HT-29 (cell line): ENCODE data around the gene ST6GALNAC6. TPM values are rescaled to one million over a fixed set of nuclear protein-coding genes. Genes with fewer than 3 reads are reported as not detected.

ENCODE experiments used
- DNase-seq: peaks from one replicate; pipeline ENCODE4 v3.0.0-alpha.2; 2015; ENCODE audit warnings: low spot score
- total RNA-seq: library from RNA; depleted of rRNA; stranded (reverse); fragments of >200 nt; shearing (Covaris generic); gene quantifications from 2 replicates; pipeline ENCODE4 v1.2.3, GENCODE V29; 2014

ST6GALNAC6 gene
- total RNA-seq, 1 experiment from 2014 or later, result 14.5 TPM

DNA sequence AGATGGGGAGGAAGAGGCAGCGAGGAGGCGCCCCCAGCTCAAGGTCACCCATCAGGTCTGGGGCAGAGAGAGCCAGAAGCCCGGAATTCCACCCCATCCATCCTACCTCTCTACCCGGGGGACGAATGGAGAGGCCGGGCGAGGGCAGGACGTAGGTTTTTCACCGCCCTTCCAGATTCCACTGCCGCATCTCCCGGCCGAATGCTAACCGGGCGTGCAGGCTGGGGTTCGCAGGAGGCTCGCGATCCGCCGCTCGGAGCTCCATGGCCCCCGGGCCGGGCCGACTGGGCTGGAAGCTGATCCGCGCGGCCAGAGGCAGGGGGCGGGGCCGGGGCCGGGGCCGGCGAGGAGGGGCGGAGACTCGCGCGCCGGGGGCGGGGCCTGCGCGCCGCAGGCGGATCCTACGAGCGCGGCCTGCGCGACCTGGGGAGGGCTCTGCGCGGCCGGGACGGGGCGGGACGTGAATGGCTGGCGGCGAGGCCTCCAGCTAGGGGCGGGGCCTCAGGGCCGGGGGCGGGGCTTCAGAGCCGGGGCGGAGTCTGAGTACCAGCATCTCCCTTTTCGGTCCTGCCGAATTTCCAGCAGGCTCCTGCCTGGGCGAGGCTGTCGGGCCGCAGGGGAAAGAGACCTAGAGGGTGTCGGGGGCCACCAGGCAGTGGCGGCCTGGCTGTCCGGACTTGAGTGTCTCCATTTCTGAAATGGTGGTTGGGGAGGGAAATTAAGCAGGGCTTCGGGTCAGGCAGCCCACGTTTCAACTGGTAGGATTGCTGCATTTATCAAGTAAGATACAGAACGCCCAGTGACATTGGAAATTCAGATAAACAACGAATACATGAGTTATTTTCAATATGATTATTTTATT lies 17.5 kb upstream of the ST6GALNAC6 start, which contains the start of gene ST6GALNAC4:
Gene ST6GALNAC4 (minus strand): TSS at position 322 of the 862 bp plus-strand sequence. CDS start 622 bp downstream, outside the sequence.
- DNase-seq, result peak; percentile 90

DNA sequence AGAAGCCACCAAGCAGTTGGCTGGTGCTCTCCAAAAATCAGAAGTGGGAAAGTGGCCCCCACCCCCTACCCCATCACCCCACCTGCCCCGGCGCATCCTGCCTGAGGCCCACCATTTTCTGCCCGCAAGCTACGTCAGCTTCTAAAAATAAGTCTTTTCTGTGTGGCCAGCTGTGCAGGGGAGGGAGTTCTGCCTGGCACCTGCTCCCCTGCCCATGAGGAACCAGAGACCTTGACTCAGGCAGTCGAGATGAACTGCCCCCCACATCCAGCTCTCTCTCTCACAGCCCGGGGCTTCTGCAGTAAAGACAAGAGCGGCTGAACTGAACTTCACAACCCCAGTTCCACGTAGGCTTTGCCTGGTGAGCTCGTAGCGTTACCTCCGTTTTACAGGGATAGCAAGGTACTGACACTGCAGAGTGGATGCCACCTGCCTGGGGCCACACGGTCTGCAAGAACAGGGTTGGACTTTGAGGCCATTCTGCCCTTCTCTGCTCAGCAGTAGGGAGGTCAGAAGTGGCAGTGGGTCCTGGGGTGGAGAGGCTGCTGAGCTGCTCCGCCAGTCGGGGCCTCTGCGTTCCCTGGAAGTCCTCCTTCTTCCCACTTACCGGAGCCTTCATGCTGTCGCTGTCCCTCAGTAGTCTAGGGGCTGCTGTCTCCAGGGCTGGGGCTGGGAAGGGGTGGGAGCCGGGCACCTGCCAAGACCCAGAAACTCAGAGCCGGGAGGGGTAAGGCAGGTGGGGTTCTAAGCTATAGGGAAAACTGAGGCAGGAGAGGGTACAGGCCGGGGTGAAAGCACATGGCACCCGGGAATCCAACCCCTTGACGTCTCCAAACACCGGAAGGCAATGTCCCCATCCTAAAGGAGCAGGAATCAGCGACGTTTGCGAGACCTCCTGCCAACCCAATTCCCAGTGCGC lies 16.7 kb upstream of the ST6GALNAC6 start:
- DNase-seq, result no peak

DNA sequence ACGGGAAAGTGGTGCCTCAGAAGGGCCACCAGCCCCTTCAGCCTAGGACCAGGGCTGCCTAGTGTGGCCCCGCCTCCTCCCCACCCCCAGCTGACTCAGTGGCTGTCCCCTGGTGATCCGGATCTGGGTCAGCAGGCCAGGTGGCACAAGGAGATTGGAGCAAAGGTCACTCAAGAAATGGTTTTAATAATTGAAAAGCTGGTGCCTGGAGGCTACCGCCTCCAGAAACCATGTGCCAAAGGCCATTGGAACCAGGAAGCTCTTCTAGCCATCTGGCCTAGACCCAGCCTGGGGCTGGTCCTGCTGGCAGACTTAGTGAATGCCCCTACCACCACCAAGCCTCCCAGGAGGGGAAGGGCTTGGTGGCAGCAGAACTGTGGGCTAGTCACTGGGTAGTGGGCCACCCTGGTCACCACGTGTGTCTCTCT lies 15.9 kb upstream of the ST6GALNAC6 start:
- no peak for DNase-seq

DNA sequence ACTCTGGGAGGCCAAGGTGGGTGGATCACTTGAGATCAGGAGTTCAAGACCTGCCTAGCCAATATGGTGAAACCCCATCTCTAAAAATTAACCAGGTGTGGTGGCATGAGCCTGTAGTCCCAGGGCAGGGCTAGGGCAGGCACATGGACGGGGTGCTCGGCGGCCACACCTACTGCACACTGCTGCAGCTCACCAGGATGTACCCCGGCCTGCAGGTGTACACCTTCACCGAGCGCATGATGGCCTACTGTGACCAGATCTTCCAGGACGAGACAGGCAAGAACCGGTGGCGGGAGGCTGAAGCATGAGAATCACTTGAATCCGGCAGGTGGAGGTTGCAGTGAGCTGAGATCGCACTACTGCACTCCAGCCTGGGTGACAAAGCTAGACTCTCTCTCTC lies 14.3 kb upstream of the ST6GALNAC6 start:
- no peak for DNase-seq

DNA sequence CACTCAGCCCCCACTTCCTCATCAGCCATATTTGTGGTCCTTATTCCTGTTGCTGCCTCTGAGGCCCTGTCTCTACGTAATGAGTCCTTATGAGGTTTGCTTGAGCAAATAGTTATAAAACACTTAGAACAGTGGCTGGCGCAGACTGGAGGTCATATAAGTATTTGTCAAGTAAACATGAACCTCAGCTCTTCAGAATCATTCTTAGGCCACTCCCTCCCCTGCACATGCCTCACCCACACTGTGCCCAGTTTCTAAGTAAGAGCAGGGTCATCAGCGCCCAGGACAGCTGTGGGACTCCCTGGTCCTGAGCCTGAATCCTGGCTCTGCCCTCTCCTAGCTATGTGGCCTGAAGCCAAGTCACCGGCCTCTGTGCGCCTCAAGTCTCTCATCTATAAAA lies 13.5 kb upstream of the ST6GALNAC6 start:
- peak; percentile 72 for DNase-seq

DNA sequence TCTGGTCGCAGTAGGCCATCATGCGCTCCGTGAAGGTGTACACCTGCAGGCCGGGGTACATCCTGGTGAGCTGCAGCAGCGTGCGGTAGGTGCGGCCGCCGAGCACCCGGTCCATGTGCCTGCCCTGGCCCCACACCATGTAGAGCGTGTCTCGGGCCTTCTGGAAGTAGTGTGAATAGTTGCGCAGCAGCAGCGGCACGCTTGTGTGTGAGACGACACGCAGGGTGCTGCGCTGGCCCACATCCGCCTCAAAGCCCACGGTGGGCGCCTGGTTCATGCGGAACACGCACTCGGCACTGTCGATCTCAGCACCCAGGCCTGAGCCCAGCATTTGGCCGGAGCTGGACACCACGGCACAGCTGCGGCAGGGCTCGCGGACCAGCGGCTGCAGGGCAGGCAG lies 12.9 kb upstream of the ST6GALNAC6 start:
- DNase-seq, result no peak

DNA sequence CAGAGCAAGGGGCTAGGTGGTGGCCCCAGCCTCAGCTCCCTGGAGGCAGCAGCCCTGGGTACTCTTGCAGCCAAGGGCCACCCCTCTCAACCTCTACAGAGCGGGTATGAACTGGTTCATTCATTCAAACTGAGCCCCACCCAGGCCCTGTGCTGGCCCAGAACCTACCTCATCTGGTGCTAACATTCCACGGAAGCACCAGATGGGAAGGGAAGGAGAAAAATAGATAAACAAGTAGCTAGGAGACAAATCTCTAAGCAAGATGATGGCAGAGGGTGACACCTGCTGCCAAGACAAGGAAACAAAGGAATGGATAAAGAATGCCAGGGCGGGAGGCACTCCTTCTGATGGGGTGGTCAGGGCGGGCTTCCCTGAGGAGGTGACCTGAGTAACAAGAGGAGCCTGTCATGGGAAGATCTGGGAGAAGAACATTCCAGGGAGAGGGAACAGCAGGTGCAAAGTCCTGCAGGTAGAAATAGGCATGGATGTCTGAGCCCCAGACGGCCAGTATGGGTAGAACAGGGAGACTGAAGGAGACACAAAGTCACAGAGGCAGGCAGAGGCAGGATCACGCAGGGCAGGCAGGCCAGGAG lies 11.3 kb upstream of the ST6GALNAC6 start:
- peak; percentile 72 for DNase-seq

DNA sequence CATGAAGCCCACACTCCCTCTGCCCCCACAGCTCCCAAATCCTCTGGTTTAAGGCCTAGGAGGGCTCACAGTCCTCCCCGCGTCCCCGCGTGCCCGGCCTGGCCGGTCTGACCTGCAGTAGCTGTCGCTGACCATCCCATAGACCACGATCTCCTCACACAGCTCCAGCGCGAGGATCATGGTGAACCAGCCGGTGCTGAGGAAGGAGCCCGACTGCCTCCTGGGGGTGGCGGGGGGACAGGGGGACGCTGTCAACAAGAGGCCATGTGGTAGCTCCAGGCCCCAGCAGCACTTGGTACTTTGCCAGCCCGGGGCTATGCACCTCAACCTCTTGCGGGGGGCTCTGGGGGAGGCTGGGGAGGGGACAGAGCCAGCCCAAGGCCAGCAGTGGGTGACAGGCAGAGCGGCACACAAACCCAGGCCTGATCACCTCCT lies 10.5 kb upstream of the ST6GALNAC6 start:
- no peak for DNase-seq

DNA sequence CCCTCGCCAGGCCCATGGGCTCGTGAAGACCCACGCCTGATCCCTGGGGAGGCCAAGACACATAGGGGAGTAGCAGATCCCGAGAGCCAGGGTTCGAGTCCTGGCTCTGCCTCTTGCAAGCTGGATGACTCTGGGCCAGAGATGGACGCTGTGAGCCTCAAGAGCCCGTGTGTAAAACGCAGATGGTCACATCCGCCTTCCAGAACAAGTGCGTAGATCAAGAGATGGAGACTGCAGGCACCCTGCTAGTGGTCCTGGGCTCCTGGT lies 9.2 kb upstream of the ST6GALNAC6 start:
- DNase-seq, result no peak

DNA sequence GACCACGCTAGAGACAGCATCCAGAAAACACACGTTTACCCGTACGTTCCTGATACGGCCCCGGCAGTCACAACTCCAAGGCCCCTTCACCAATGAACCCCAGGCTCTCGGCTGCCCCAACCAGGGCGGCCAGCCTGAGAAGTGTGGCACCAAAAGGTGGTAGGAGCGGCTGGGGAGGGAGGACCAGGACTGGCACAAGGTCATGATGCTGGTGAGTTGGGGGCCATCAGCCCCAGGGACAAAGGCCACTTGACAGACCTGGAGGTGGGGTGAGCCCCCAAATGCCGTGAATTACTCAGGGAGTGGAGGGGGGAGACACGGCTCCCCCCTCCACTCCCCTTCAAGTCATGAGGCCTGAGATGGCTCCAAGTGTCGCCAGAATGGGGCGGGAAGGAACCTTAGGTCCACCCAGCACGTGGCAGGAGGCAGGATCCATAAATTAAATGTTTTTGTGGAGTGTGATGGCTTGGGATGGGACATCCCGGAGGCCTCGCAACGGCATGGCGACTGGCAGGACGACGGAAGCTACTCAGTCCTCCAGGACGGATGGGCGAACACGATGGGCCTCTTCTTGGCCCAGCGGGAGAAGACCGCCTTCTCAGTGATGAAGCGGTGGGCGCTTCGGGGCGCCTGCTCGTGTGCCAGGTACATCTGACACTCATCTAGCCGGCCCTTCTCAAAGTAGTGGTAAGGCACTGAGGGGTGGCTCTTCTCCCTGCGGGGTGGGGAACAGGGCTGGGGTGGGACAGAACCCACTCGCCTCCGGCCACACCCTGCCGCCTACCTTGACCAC lies 8.7 kb upstream of the ST6GALNAC6 start:
- no peak for DNase-seq

DNA sequence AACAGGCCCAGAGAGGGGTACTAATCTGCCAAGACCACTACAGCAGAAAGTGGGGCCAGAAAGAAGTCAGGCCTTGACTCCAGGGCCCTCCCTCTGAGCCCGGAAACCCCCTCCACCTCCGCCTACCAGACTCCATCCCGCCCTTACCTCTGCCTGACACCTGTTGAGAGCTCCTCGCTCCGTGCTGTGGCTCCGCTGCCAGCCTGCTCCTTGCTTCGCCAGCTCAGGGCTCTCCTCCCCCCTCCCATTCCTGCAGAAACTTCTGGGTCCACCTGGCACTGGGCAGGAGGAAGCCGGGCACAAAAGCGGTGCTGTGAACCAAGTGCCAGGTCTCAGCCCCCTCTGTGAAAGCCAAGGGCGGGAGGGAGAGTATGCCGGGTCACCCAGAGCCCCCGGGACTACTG lies 6.4 kb upstream of the ST6GALNAC6 start:
- no peak for DNase-seq

DNA sequence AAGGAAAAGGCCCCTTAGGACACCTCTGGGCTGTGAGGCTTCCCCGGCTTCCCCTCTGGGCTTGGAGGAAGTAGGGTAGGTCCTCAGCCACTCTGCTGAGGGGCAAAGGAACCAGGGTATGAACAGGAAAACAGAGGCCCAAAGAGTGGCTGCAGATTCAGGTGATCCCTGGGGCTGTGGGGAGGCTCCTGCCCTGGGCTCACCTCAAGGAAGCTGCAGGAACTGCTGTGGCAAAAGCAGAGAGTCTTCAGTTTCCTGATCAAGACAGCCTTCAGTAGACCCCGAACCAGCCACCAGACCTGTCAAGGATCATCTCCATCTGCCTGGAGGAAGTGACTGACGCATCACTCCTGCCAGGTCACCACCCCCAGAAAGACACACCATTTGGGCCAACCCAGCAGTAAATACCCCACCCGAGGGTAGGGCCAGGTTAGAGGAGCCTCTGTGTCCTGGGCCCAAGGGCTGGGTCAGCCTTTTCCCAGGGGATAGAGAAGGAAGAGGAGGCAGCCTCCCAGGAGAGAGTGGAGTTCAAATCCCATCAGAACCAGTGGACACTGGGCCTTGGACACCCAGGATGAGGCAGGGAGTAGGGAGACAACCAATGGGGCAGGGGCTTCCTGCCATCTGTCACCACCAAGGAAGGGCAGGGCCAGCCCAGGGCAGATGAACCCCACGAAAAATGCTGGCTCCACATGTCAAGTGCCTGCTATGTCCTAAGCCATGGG lies 5.8 kb upstream of the ST6GALNAC6 start:
- DNase-seq, result no peak

DNA sequence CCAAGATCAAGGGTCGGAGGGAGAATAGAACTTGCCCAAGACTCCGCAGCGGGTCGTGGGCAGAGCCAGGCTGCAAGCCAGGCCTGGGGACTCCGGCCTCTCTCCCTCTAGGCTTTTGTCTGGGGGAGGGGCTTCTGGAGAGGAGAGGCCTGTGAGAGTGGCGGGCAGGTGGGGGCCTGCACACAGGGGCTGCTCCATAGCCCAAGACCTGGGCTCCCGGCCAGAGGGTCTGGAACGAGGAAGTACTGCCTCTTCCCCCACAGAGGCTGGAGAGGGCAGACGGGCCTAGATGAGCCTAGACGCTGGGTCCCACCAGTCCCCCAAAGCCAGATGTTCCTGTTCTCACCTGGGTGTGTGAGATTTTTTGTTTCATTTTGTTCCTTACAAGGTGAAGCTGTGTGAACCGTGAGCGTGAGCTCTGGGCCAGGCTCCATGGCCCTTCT lies 5.2 kb upstream of the ST6GALNAC6 start:
- DNase-seq, result no peak

DNA sequence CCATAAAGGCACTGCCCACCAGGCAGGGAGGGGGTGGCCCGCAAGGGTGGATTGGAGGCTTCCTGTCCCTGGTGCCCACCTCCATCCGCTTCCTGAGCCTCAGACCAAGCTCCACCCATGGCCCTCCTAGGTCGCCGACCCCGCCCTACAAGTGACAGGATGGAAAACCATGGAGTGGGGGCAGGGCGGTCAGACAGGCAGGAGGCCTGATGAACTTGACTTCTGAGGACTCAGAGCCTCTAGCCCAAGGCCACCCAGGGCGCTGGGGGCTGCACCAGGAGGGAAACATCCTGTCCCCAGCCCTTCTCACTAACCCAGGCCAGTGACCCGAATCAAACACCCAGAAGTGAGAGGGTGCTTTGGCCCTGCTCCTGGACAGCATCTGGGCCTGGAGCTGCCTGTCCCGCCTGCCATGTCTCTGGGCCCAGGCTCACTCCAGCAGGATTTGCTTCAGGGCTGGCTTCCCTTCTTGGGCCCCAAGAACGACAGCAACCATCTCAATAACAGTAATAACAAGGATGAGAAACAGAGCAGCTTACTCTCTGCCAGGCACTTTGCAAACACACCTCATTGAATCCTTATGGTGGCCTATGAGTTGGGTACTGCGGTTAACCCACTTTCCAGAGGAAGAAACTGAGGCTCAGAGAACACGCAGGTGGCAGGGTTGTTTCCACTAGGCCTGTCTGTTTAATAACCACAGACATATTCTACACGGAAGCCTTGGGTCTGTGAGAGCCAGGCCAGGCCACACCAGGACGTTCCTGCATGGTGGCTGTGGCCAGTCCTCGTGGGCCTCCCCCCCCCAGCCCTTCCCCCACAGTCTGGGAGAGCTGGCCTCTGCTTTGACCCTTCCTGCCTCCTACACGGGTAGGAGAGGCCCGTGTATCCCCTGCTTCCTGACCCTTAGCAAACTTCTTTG lies 4.4 kb upstream of the ST6GALNAC6 start:
- DNase-seq, result peak; percentile 58

DNA sequence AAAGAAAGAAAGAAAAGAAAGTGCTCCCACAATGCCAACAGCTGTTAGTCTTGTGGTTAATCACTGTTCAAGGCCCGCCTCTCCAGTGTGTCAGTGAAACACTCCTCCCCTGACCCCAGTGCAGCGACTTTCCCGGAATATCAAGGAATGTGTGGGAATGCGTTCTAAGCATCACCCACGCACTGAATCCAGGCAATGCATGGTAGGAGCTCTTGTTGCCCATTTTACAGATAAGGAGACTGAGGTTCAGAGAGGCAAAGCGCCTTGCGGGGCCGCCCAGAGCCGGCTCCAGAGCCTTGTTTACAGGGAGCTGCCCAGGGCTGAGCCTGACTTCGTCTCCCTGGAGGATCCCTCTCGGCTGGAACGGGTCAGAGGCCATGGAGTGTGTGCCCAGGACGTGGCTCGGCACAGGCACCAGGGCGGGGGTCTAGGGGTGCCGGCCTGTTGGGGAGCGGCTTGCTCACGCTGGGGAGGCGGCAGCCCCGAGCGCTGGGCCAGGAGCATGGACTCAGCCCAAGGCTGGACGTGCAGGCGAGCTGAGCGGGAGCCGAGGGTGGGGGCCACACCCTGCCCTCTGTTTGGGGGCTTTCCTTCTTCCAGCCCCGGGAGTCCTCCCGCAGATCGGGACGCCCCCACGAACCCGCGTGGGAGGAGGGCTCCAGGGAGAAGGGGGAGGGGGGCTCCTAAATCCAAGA lies 823 bp downstream of the ST6GALNAC6 start:
- no peak for DNase-seq

DNA sequence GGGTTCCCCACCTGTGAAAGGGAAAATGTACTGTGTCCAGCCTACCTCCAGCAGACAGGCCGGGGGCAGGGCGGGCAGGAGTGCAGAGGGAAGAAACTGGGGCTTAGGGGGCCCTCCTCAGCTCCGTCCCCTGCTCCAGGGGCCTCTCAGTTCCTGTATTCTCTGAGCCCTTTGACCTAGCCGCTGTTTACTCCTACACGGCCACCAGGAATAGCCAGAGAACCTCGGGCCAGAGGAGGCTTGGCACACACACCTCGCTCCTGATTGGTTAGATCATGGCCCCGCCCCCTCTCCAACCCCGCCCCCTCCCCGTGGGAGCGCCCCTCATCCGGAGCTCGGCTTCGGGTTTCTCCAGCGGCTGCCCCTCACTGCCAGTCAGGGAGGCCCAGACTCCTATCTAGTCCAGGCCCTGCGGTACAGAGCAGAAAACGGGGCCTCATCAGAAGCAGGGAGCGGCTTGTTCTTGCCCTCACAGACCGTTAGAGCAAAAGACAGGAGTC lies 2.2 kb downstream of the ST6GALNAC6 start:
- peak; percentile 48 for DNase-seq

DNA sequence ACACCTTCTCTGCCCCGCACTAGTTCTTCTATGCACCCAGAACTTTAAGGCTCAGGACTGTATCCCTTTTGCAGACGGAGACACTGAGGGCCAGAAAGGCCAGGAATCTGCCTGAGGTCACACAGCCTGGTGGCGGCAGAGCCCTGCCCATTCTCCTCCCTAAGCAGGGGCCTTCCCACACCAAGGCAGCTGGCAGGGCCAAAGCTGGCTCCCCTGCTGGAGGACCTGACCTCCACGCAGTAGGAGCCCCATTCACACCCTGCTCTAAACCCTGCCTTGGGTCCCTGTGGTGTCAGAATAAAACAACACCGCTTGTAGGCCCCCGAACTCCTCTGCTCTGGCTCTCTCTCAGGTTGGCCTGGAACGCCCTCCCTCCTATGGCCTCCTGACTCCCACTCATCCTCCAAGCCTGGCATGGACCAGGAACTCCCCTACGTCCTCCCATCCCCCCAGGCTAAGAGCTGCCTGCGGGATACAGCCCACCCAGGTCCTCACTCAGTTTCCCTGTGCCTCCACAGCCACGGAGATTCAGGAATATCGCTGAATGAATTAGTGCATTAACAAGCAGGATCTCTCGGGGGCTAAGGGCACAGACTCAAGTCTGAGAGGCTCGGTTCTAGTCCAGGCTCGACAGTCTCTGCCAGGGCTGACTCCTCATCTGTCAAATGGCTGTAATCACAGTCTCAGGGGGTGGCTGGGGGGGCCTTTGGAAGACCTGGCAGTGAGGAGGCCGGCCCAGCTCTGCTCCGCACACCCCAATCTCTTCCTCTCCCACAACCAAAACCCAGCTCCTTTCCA lies 2.8 kb downstream of the ST6GALNAC6 start:
- DNase-seq, result no peak

DNA sequence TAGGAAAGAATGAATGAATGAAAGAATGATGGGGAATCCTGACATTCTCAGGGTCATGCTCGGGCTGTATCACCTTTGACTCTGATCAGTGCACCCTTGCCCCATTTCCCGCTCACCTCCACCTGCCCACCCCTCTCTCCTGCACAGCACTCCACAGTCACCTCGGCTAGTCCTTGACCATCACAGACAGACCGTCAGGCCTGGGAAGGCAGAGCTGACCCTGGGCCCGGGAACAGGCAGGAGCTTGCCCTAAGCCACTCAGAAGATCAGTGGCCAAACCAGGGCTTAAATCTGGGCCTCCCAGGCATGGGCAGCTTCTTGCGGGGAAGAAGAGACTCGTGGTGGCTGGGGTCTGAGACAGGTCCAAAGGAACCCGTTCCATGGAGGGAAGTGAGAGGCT lies 3.6 kb downstream of the ST6GALNAC6 start:
- no peak for DNase-seq
